ENCODE data around the gene LY6G5B. TPM values are rescaled to one million over a fixed set of nuclear protein-coding genes. Genes with fewer than 3 reads are reported as not detected.

Gene LY6G5B
- total and polyA plus RNA-seq, 10 donors = 3.0 to 25.3 (median 14.7) TPM

DNA sequence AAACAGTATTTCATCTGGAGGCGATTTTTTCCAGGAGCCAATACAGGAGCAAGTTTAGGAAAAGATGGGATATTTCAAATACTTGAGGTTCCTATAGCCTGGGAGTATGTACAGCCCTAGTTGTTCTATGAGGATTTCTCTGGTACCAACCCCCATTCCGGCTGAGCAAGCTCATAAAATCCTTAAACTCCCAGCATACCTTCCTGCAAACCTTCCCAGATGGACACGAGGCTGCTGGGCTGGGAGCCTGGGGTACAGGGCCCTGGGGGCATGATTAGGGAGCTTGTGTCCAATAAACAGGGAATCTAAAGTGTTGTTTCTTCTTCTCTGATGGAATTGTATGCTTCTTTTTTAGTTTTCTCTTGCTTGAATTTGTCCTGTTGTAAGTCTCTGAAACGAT is 47.8 kb upstream of the LY6G5B start:
- intact Hi-C loops (cut with DNase I; ENCODE audit: low total_unique reads) = no loop called here
- H3K27ac ChIP-seq = peak overlapping the region in 7 of 8 donors; percentile 97 to 100 (median 99)
- H3K4me1 ChIP-seq = peaks cover 14 to 43% (median 29%) of the 10 kb centered on the region in 6 donors
- peak overlapping the region in 6 of 8 donors; percentile 57 to 89 (median 73) for H3K4me3 ChIP-seq
- no peaks in the 10 kb centered on the region for H3K27me3 ChIP-seq (replicated peaks in 1 of 7)
- peaks cover 7 to 49% (median 38%) of the 10 kb centered on the region in 6 donors for H3K36me3 ChIP-seq
- TF ChIP-seq, protein P1, sequence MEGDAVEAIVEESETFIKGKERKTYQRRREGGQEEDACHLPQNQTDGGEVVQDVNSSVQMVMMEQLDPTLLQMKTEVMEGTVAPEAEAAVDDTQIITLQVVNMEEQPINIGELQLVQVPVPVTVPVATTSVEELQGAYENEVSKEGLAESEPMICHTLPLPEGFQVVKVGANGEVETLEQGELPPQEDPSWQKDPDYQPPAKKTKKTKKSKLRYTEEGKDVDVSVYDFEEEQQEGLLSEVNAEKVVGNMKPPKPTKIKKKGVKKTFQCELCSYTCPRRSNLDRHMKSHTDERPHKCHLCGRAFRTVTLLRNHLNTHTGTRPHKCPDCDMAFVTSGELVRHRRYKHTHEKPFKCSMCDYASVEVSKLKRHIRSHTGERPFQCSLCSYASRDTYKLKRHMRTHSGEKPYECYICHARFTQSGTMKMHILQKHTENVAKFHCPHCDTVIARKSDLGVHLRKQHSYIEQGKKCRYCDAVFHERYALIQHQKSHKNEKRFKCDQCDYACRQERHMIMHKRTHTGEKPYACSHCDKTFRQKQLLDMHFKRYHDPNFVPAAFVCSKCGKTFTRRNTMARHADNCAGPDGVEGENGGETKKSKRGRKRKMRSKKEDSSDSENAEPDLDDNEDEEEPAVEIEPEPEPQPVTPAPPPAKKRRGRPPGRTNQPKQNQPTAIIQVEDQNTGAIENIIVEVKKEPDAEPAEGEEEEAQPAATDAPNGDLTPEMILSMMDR (IDR thresholded peaks at IDR 0.05 in 8 of 11, conservative IDR thresholded peaks at IDR 0.05 in 3 of 11) = no peak
- no peak for TF ChIP-seq POLR2A (IDR thresholded peaks at IDR 0.05)
- TF ChIP-seq POLR2AphosphoS5 (IDR thresholded peaks at IDR 0.05) = no peak
- WGBS, 5 donors = 34 to 60% (median 50%) methylated on average over 4 of the region's 4 CpGs
- DNase-seq = no peak
- no peaks in the 10 kb centered on the region for H3K9me3 ChIP-seq

DNA sequence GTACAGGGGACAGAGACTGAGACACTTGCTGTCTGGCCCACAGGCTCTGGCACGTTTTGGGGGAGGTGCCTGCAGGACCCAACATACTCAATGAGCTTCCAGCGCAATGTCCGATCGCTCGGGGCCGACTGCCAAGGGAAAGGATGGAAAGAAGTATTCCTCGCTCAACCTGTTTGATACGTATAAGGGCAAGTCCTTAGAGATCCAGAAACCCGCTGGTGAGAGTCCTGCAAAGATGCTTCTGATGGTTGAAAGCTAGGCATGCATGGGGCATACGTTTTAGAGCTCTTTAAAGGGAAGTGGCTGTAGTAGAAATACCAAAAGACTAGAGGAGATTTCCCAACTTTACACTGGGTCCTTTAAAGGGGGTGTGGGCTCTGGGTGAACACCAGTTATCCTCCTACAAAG is 47.1 kb upstream of the LY6G5B start:
- no peaks in the 10 kb centered on the region for H3K27me3 ChIP-seq (replicated peaks in 1 of 7)
- no peaks in the 10 kb centered on the region for H3K9me3 ChIP-seq
- peaks cover 7 to 56% (median 45%) of the 10 kb centered on the region in 6 donors for H3K36me3 ChIP-seq
- intact Hi-C loops (cut with DNase I; ENCODE audit: low total_unique reads) = no loop called here
- H3K4me1 ChIP-seq = peaks cover 14 to 37% (median 28%) of the 10 kb centered on the region in 6 donors
- WGBS, 5 donors = 60 to 78% (median 70%) methylated on average over 10 of the region's 10 CpGs
- TF ChIP-seq, protein P1 (IDR thresholded peaks at IDR 0.05 in 8 of 11, conservative IDR thresholded peaks at IDR 0.05 in 3 of 11) = no peak
- TF ChIP-seq POLR2A (IDR thresholded peaks at IDR 0.05) = no peak
- no peak for TF ChIP-seq POLR2AphosphoS5 (IDR thresholded peaks at IDR 0.05)
- peak overlapping the region in 6 of 8 donors; percentile 97 to 100 (median 99) for H3K27ac ChIP-seq
- peak overlapping the region in 1 of 8 donors; percentile 84 for H3K4me3 ChIP-seq
- DNase-seq = no peak

DNA sequence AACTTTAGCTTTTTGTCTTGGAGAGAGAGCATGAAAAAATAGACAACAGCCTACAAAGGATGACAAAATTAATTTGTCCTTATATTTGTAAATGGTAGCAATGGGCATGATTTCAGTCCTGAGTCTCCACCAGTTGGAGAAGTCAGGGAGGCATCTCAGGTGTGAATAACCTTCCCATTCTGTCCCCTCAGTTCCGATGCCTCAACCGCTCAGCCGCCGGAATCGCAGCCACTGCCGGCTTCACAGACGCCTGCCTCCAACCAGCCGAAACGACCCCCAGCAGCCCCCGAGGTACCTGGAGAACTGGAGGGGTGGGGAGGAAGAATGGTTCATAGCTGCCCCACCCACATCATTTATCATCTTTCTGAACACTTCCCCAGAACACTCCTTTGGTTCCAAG is 45.7 kb upstream of the LY6G5B start:
- no peak overlapping the region for H3K27ac ChIP-seq
- no peak overlapping the region for H3K4me3 ChIP-seq
- no peak for DNase-seq
- H3K27me3 ChIP-seq (replicated peaks in 1 of 7) = no peaks in the 10 kb centered on the region
- intact Hi-C loops (cut with DNase I; ENCODE audit: low total_unique reads) = no loop called here
- peaks cover 14 to 32% (median 26%) of the 10 kb centered on the region in 6 donors for H3K4me1 ChIP-seq
- no peaks in the 10 kb centered on the region for H3K9me3 ChIP-seq
- peaks cover 7 to 70% (median 59%) of the 10 kb centered on the region in 6 donors for H3K36me3 ChIP-seq
- TF ChIP-seq POLR2A (IDR thresholded peaks at IDR 0.05) = no peak
- TF ChIP-seq POLR2AphosphoS5 (IDR thresholded peaks at IDR 0.05) = peak in 1 of 3 donors; percentile 21
- WGBS, 5 donors = 86 to 93% (median 92%) methylated on average over 10 of the region's 10 CpGs

DNA sequence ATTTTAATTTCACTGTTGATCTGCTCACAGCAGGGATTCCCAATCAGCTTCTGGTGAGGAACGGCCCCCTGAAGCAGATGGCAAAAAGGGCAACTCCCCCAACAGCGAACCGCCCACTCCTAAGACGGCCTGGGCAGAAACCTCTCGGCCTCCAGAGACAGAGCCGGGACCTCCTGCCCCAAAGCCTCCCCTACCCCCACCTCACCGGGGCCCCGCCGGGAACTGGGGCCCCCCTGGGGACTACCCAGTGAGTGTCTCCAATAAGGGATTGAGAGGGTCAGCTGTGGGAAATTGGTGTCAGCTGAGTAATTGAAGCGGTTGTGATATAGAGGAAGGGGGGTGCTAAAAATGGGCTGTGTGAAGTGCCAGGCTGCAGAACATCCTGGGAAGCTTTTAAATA is 42.8 kb upstream of the LY6G5B start:
- no peak for DNase-seq
- 91 to 96% (median 94%) methylated on average over 10 of the region's 10 CpGs for WGBS, 5 donors
- Histone ChIP-seq H3K27ac (no peak overlapping the region), H3K27me3 (replicated peaks in 1 of 7) (no peaks in the 10 kb centered on the region), H3K4me1 (peaks cover 10 to 18% (median 11%) of the 10 kb centered on the region in 6 donors), H3K4me3 (no peak overlapping the region), H3K9me3 (no peaks in the 10 kb centered on the region), H3K36me3 (peaks cover 7 to 99% (median 88%) of the 10 kb centered on the region in 6 donors)
- peak in 1 of 3 donors; percentile 7 for TF ChIP-seq POLR2AphosphoS5 (IDR thresholded peaks at IDR 0.05)
- TF ChIP-seq, protein P1 (IDR thresholded peaks at IDR 0.05 in 8 of 11, conservative IDR thresholded peaks at IDR 0.05 in 3 of 11) = no peak
- intact Hi-C loops (cut with DNase I; ENCODE audit: low total_unique reads) = no loop called here

Measured in spleen (tissue), 11 donors.